GOT3 (cell line): ENCODE results near the gene USP4.
A peak's percentile ranks its signal among the peaks of the same experiment; 100 is the strongest.

Experiments
- DNase-seq: peaks from one replicate; lab custom pipeline; 2025; ENCODE audit warnings: mixed read lengths; lab: John Stamatoyannopoulos, UW

USP4 gene

DNA sequence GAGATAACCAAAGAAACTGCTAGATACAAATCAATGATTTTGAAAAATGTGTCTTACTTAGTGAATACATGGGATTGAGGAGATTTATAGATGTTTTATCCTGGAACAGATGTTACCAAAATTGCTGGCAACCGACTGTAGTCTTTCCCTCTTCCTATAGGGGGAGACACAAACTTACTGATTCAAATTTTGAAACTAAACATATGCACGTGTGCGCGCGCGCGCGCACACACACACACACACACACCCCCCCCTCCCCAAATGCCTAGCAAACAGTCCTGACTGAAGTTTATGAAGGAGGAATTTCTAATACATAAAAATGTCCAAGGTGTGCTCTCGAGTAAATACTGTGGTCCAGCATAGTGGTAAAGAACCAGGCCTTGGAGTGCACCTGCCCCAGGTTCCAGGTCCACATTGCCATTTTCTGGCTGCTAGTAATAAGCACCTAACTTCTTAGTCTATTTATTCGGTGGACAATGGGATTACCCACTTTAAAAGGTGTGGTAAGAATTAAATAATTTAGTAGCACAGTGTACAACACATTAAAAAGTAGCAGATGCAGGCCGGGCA, 44.3 kb downstream of the USP4 start:
- no peak for DNase-seq

GRCh38 chr3:49294343-49294742, 45.5 kb downstream of the USP4 start:
- DNase-seq, result no peak

- no peak for DNase-seq
Observed at GRCh38 chr3:49283997-49284396, 55.9 kb downstream of the USP4 start.

GRCh38 chr3:49279376-49279775, 60.5 kb downstream of the USP4 start:
- DNase-seq, result no peak

DNA sequence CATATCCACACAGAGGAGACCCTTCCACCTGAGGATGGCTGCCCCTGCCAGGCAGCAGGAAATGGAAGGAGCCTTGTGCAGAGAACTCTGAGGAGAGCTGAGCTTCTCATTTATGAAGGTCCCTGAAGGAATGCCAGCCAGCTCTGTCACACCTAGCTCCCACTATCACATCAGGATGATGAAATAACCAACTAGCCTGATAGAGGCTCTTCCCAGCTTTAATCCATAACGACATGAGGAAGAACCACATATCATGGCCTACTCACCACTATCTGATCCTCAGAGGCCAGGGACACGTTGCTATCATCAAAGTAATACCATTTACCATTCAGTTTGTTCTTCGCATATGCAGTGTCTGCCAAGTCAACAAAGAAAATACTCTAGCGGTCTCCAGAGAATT, 61.3 kb downstream of the USP4 start:
- no peak for DNase-seq

GRCh38 chr3:49277383-49277775, 62.5 kb downstream of the USP4 start:
- no peak for DNase-seq

DNA sequence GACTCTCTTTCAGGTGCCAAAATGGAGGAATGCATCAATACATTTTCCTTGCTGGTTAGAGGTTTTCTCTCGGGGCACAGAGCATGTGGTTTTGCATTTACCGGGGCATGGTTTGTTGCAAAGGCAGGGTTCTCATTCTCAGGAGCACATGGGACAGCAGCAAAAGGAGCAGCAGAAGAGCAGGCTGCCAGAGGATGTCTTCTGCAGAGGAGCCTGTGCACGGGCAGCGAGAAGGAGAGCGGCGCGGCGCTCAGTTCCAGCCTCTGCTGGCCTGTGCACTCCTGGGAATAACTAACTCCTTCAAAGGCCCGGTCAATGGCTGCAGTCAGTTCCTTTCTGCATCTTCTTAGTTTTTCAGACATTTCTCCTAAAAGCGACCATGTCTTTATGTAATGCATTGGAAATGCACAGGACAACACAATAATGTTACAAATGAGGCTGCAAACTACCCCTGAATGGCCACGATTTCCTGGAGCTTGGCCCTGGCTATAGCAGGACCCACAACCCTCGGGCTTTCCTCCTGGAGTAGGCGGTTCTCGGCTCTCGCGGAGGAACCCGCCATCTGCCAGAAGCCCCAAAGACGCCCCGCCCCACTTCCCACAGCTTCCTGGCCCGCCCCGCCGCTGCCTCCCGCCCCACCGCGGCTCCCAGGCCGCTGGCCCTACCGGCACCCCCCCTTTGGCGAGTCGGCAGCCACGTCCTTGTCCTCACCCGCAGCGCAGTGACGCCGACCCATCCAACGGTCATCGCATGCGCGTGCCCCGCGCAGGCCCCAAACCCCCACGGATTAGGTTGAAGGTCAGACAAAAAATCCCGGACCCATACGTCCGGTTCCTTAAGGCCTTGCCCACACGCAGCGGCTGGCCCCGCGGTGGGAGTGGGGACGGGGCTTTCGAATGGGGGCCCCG, 63.1 kb downstream of the USP4 start, which contains the start of gene C3orf62:
TSS of gene C3orf62 (minus strand) at position 758 of the 908 bp plus-strand sequence. CDS start at position 398, 360 bp downstream.
- DNase-seq, result peak; percentile 39

- DNase-seq, result no peak
Observed at GRCh38 chr3:49273825-49274532, 65.9 kb downstream of the USP4 start.

- no peak for DNase-seq
Observed at GRCh38 chr3:49271047-49271446, 68.8 kb downstream of the USP4 start.

GRCh38 chr3:49270156-49270500, 69.7 kb downstream of the USP4 start:
- DNase-seq, result no peak

- no peak for DNase-seq
Observed at GRCh38 chr3:49269443-49270155, 70.3 kb downstream of the USP4 start.

DNA sequence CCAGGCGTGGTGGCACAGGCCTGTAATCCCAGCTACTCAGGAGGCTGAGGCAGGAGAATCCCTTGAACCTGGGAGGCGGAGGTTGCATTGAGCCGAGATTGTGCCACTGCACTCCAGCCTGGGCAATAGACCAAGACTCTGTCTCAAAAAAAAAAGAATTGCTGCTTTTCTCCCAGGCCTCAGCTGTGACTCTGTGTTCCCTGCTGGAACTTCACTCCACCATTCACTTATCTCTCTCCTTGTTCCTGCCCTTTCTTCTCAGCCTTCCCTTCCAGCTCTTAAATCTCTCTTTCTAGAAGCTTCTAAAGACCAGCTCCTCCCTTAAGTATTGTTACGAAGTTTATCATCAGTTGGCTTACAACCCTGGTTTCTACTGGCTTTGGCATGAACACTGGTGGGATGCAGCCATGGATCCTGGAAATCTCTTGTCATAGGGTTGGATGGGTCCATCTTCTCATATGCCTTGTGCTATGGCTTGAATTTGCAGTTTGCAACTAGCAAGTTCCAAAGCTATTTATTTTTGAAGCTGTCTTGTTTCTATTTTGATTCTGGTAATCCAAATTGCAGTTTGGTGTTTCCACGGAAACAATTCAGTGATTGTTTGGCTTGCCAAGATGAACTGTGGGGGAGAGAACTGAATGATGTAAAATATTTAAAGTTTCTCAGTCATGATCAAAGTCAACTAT, 73.3 kb downstream of the USP4 start:
- DNase-seq, result no peak

DNA sequence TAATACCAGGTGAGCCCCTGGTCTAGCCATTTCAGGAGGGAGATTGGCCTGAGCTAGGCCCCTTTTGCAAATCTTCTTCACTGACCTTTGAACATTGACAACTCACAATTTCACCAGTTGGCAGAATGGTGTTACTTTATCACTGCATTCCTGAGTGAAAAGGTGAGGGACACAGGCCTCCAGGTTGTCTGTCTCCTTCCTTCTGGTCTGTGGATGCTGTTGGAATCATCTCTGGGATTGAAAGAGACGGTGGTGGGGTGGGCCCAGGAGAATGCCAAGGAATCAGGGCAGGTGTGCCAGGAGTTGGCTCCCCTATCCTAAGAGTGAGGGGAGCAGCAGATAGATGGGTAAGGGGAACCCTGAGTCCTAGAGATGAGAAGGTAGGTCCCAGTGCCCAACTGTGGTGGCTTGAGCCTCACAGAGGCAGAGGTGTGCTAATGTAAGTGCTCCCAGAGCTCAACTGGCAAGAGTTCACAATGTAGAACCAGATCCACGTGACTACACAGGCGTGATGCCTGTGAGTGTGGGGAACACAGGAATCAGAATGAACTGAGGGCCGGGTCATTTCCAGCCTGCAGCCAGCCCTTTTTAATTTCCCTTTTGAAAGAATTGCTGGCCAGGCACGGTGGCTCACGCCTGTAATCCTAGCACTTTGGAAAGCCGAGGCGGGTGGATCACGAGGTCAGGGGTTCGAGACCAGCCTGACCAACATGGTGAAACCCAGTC, 74.0 kb downstream of the USP4 start:
- no peak for DNase-seq

DNA sequence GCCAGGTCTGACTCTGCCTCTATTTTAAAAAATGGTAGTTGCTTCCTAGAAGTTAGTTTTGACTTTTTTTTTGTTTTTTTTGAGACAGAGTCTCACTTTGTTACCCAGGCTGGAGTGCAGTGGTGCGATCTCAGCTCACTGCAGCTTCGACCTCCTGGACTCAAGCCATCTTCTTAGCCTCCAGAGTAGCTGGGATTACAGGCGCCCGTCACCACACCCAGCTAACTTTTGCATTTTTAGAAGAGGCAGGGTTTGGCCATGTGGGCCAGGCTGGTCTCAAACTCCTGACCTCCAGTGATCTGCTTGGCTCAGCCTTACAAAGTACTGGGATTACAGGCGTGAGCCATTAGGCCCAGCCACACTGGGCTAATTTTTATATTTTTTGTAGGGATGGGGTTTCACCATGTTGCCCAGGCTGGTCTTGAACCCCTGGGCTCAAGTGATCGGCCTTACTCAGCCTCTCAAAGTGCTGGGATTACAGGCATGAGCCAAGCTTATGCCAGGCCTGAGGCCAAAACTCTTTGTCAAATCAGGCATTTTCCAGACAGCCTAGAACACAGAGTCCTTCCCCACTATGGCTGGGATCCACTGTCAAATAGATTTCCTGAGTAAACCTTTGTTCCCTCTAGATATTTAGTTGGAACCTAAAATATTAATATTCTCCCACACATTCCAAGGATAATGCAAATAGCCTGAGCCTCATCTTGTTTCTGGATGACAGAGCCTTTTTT, 76.5 kb downstream of the USP4 start:
- no peak for DNase-seq

DNA sequence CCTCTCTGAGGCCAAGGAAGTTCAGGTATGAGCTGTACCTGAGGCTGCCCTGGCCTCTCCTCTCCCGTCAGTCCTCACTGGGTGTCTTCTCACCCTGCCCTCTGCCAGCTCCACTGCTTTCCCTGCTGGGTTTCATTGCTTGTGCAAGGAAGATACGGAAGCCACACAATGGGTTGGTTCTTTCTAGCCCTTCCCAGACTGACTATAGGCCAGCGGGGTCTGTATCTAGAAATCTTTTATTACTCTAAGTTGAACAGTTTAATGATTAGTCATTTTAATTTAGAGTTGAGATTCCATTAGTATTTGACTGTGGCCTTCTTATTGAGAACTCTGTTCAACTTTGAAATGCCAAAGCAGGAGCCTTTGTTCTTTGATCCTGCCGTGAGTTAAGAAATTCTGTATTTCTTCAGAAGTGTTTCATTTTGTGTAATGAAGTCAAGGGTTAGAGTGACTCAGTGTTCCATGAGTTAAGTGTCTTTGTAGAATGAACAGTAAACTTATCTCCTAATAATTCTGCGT, 79.0 kb downstream of the USP4 start:
- DNase-seq, result no peak

- DNase-seq, result no peak
Observed at GRCh38 chr3:49257187-49257586, 82.7 kb downstream of the USP4 start.

DNA sequence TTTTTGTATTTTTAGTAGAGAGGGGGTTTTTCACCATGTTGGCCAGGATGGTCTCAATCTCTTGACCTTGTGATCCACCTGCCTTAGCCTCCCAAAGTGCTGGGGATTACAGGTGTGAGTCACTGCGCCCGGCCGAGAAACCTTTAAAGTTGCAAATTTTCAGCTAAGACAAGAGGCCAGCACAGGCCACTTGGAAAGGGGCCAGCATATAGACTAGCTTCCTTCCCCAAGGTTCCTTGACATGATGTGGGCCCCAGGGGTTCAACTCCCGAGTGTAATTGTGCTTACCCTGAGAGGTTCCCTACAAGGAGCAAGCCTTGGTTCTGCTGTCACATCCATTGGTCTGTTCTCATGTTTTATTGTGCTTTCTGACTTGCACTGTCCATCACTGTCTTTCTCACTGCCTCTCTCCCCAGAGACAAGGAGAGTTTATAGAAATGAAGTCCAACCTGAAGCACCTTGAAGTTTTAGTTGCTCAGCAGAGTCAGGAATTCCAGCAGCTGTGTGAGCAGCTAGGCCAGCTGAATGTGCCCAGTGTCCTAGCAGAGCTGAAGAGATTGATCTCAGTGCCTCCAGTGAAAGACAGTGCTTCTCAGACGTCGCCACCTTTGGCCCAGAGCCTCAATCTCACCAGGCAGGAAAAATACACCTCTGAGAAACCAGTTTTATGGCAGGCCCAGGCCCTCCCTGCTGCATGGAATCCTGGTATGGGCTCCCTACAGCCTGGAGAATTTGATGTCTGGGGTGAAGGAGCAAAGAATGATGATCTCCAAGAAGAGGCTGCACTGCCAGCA, 83.9 kb downstream of the USP4 start:
- no peak for DNase-seq

- DNase-seq, result no peak
Observed at GRCh38 chr3:49255112-49255511, 84.7 kb downstream of the USP4 start.

GRCh38 chr3:49253512-49253911, 86.3 kb downstream of the USP4 start:
- no peak for DNase-seq
